Measurements from ENCODE around the gene CDKN1A.

The CDKN1A gene

DNA sequence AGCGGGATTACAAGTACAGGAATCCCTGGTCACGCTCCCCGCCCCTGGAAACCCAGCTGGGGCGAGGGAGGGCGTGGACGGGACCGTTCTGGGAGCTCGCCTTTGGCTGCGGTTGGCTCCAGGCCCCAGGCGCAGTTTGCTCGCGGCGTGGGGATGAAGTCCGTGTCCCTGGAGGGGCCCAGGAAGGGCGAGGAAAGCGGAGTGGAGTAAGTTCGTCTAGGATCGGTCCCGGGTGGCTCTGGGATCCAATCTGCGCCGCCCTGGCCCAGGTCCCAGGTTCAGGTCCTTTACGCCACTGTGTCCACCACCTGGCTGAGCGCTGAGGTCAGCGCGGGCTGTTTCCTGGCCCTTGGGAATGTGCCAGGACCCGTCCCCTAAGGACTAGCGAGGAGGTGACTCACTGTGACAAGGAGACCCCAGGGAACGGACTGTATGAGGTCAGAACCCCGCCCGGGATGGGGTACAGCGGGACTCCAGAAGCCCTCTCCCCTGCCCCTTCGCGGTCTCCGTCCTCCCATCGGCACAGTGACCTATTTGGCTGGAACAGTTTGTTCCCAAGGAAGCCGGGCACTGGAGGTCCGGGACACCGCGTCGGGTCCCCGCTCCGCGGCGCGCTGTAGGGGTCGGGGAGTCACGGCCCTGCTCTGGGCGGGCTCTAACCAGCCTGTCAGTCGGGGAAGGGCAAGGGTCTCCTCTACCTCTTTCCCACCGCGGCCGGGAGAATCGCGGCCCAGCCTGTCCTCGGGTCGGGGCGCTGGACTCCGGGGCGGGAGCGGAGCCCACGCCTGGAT is 724 bp downstream of the CDKN1A start:
- no peak for DNase-seq

DNA sequence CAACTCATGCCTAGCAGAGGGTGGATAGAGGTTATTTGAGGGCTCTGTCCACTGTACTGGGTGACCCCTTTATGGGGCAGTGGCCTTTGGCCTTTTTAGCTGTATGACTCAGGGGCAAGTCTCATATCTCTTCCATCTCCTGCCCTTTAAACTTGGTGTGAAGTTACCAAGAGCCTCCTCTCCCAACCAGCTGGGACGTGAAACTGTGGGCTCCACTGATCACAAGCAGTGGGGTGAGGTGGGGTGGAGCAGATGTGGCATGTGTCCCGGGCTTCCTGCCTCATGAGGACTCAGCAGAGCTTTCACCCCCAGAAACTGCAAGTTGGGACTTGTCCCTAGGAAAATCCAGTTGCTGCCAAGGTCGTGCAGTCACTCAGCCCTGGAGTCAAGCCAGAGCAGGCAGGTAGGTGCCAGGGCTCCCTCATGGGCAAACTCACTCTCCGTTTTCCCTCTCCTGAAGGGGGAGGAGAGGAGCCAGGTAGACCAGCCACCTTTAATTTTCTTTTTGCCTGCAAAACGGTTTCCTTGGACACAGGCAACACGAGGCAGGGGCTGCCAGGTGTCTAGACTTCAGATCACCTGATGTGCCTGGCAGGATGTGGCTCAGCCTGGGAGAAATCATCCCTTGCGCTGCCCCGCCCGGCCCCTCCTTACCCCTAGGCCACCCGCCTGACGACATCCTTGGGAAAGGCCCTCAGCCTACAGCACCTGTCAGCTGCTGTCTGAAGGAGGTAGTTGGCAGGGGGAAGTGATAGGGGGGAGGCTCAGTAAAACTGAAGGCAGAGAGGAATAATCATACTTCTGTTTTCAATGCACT is 4.0 kb downstream of the CDKN1A start:
- DNase-seq, result peak; percentile 53

DNA sequence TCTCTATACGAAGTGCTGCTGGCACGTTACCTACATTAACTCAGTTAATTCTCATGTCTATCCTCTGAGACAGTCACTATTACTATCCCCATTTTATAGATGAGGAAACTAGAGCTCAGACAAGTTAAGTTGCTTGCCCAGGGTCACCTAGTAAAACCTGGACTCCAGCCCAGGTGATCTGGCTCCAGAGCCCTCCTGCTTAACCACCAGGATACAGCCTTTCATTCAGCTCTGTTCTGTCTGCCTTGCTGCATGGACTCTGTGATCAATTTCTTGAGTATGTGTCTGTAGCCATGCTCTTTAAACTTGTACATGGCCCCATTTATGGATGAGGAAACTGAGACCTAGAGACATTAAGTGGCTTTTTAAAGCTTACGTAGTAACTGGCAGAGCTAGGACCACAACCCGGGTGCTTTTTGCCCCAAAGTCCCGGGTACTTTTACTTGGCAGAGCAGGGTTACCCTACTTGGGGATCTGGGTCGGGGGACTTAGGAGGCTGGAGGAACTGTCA is 4.7 kb downstream of the CDKN1A start:
- DNase-seq, result no peak

DNA sequence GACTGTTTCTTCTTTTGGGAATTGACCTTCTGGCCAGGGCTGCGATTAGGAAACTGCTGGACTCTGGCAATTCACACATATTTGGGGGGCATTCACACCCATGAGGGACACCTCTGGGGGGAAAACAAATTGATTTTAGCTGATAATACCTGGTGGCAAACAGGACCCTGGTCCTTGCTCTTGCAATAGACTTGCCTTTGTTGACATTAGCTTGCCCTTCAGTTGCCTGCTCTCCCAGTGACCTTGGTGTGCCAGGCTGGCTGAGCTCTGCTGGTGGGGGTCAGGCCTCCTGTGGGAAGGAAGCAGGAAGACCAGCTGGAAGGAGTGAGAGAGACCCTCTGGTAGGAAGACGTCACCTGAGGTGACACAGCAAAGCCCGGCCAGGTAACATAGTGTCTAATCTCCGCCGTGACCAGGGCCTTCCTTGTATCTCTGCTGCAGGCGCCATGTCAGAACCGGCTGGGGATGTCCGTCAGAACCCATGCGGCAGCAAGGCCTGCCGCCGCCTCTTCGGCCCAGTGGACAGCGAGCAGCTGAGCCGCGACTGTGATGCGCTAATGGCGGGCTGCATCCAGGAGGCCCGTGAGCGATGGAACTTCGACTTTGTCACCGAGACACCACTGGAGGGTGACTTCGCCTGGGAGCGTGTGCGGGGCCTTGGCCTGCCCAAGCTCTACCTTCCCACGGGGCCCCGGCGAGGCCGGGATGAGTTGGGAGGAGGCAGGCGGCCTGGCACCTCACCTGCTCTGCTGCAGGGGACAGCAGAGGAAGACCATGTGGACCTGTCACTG is 5.3 kb downstream of the CDKN1A start:
- DNase-seq, result no peak

DNA sequence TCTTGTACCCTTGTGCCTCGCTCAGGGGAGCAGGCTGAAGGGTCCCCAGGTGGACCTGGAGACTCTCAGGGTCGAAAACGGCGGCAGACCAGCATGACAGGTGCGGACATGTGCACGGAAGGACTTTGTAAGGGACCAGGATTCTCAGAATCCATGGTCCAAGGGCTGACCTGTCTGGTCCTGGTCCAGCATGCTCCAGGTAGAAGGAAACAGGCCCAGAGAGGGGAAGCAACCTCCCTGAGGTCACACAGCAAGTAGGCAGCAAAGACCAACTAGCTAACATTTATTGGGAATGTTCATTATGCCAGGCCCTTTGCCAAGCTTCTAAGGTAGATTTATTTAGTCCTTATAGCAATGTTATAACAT is 5.9 kb downstream of the CDKN1A start:
- no peak for DNase-seq

DNA sequence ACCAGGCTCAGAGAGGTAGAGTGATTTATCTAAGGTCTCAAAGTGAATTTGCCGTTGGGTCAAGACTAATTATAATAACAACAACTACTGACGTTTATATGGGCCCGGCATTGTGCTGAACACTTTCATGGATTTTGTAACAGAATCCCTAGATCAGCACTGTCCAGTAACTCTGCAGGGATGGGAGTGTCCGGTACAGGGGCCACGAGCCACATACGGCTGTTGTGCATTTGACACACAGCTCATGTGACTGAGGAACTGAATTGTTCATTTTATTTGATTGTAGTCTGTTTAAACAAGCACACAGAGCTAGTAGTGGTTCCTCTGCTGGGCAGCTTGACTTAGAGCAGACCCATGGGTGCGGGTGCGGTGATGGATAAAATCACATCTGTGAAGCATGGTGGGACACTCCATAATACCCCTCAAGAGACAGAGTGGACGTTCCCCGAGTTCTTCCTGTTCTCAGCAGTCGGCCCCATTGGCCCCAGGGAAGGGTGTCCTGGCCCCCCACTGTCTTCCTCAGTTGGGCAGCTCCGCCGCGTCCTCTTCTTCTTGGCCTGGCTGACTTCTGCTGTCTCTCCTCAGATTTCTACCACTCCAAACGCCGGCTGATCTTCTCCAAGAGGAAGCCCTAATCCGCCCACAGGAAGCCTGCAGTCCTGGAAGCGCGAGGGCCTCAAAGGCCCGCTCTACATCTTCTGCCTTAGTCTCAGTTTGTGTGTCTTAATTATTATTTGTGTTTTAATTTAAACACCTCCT is 6.8 kb downstream of the CDKN1A start:
- DNase-seq, result no peak

DNA sequence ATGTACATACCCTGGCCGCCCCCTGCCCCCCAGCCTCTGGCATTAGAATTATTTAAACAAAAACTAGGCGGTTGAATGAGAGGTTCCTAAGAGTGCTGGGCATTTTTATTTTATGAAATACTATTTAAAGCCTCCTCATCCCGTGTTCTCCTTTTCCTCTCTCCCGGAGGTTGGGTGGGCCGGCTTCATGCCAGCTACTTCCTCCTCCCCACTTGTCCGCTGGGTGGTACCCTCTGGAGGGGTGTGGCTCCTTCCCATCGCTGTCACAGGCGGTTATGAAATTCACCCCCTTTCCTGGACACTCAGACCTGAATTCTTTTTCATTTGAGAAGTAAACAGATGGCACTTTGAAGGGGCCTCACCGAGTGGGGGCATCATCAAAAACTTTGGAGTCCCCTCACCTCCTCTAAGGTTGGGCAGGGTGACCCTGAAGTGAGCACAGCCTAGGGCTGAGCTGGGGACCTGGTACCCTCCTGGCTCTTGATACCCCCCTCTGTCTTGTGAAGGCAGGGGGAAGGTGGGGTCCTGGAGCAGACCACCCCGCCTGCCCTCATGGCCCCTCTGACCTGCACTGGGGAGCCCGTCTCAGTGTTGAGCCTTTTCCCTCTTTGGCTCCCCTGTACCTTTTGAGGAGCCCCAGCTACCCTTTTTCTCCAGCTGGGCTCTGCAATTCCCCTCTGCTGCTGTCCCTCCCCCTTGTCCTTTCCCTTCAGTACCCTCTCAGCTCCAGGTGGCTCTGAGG is 7.6 kb downstream of the CDKN1A start:
- no peak for DNase-seq

DNA sequence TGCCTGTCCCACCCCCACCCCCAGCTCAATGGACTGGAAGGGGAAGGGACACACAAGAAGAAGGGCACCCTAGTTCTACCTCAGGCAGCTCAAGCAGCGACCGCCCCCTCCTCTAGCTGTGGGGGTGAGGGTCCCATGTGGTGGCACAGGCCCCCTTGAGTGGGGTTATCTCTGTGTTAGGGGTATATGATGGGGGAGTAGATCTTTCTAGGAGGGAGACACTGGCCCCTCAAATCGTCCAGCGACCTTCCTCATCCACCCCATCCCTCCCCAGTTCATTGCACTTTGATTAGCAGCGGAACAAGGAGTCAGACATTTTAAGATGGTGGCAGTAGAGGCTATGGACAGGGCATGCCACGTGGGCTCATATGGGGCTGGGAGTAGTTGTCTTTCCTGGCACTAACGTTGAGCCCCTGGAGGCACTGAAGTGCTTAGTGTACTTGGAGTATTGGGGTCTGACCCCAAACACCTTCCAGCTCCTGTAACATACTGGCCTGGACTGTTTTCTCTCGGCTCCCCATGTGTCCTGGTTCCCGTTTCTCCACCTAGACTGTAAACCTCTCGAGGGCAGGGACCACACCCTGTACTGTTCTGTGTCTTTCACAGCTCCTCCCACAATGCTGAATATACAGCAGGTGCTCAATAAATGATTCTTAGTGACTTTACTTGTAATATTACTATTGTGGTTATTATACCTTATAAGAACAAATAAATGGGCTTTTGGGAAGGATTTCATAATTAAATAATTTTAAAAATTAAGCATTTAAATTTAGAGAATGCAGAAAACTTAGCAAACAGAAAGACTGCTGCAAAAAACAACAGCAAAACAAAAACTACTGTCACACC is 8.4 kb downstream of the CDKN1A start:
- no peak for DNase-seq

DNA sequence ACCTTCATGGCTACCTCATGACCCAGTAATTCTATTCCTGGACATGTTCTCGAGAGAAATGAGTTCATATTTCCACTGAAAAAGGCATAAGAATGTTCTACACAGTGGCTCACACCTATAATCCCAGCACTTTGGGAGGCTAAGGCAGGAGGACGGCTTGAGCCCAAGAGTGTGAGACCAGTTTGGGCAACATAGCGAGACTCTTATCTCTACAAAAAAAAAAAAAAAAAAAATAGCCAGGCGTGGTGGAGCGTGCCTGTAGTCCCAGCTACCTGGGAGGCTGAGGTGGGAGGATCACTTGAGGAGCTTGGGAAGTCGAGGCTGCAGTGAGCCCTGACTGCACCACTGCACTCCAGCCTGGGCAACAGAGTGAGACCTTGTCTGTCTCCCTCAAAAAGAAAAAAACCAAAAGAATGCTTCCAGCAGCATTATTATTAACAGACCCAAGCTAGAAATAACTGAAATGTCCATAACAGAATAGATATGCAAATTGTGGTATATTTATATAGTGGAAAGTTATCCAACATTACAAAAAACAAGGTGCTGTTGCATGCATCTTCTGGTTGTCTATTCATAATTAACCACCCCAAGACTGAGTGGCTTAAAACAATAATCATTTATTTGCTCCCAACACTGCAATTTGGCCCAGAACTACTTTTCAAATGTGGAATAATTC is 9.7 kb downstream of the CDKN1A start:
- no peak for DNase-seq

DNA sequence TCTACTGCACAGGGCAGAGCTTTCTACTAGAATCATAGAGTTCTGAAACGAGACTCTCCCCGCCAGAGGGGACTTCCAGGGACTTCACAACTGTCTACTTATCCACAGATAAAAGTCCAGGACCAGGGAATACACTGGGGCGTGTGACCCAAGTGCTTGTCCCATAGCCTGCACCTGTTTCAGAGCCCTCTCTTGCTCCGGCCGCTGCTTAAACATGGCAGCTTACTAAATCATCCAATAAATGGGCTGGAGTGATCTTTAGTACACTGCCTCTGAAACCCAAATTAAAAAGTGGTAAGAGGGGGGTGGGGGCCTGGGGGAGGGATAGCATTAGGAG is 10.2 kb downstream of the CDKN1A start:
- no peak for DNase-seq

DNA sequence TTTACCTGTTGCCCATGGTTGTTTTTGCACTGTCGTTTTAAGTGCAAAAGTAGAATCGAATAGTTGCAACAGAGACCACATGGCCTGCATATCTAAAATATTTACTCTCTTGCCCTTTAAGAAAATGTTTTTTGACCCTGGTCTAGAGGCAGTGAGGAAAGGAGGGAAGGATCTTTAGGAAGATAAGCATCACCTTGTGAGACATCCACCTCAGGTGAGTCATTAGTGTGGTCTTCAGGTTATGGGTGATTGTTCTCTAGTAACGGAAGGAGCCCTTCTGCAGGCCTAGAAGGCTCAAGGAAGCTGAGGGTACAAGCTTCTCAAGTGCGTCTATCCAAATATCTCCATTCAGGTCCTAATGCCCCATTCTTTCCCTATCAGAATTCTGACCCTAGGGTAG is 12.5 kb downstream of the CDKN1A start:
- no peak for DNase-seq

DNA sequence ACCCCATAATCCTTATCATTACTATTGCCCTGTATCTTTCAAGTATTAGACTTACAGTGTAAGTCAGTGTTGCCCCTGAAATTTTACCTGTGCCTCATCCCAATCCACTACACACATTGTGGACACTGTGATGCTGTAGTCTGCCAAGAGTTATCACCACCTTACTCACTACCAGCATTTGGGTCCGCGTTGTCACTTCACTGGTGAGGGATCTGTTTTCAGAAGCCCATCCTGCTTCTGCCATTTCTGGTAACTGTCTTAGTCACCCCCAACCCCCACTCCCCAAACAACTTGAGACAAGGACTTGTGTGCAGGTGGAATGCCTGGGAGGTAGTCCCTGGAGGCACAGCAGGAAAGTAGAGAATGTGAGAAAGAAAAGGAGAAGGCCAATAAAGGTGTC is 13.1 kb downstream of the CDKN1A start:
- DNase-seq, result no peak

DNA sequence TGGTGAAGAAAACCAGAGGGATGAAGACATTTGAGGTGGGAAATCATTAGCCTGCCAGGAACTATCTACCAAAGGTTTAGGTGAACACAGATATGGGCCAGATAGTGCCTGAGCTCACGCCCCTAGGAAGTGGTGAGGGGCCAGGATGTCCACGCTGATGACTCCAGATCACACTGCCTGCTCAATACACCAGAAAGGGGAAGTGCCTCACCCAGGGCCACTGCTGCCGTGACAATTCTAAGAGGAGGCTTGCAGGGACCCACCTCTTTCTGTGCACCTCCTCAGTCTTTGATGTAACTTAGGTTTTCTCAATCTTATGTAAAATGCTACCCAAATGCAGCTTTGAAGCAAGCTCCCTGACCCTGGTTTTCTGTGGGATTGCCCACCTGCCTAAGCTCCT is 13.7 kb downstream of the CDKN1A start:
- DNase-seq, result peak; percentile 68

DNA sequence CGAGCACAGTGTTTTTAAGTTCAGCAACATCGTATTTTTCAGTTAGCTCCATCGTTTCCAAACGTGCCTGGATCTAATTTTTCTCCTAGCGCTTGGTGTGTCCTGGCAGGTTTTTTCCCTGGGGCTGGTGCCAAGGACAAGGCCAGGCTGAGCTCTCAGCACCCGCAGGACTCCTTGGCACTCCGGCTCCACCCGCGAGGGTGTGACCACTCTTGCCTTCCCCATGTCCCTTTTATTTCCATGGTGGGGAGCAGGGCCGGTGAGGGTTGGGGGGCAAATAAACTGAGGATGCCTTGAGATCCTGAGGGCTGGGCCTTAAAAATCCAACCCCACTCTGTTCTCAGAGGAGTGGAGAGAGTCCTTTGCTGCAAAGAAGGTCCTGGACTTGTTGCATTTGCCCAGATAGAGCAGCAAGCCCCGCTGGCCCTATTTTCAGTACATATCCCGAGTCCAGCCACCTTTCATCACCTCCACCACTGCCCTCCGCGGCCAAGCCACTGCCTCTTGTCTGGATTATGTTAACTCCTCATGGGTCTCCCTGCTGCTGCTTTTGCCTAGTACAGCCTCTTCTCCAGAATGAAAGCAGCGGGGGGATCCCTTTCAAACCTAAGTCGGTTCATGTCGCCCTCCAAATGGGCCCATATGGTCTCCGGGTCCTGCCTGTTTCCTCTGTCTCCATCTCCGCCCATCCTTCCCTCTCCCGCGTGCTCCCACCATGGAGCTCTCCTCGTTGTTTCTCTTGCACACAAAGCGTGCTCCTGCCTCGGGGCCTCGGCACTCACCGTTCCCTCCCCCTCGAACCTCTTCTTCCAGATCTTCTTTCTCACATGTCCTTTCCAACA is 14.6 kb downstream of the CDKN1A start:
- DNase-seq, result no peak

DNA sequence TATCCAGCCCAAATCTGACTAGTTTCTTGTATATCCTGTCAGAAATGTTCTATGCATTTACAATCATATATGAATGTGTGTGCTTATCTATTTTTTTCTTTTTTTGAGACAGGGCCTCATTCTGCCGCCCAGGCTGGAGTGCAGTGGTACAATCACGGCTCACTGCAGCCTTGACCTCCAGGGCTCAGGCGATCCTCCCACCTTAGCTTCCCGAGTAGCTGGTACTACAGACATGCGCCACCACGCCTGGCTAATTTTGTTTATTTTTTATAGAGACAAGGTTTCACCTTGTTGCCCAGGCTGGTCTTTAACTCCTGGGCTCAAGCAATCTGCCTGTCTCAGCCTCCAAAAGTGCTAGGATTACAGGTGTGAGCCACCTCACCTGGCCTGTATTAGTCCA is 16.1 kb downstream of the CDKN1A start:
- DNase-seq, result no peak

DNA sequence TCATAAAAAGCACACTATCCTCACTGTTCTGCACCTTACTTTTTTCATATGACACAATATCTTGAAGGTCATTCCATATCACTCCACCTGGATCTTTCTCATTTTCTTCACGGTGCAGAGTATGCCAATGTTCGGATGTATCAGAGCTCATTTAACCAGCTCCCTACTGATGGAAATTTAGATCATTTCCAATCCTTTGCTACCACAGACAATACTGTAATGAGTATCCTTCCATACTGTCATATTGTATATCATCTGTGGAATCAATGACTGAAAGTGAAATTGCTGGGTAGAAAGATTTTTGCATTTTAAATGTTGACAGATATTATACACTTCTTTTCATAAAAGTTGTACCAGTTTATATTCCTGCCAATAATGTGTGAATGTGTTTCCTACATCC is 16.9 kb downstream of the CDKN1A start:
- DNase-seq, result no peak

DNA sequence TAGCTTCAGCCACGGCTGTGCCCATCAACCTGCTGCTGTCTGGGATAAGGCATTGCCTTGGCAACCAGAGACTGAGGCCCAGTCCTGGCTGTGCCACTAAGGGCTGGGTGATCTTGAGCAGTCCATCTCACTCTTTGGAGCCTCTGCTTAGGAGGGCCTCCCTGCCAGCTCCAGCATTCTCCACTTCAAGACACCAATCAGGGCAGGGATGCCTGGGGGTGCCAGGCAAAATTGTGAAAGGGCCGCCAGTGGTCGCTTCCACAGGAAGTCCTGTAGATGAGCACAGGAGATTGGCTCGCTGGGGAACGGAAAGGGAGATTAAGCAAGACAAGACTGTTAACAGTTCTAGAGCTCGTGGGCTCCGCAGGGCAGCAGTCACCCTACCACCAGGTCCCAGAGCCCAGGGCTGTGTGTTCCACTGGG is 19.0 kb downstream of the CDKN1A start, which contains the start of gene RAB44:
TSS of gene RAB44 (plus strand) at position 346 of the 423 bp plus-strand sequence. CDS start 6,410 bp downstream, outside the sequence.
- DNase-seq, result peak; percentile 96

DNA sequence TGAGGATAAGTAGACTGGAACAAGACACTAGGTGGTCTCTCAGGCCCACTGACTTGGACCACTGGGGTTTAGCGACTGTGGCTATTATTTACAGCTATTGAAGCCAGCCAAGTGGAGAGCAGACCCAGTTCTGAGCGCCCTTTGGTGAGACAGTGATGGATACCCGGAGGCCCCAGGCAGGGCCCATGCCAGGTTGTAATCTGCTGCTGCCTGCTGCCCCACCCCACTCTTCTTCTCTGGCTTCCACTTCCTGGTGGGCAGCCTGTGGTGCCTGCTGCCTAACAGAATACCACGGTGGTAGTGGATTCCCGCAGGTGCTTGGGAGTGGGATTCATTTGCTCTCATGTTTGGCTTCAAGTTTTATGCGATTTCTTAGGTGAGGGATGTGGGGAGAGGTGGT is 19.7 kb downstream of the CDKN1A start:
- no peak for DNase-seq

DNA sequence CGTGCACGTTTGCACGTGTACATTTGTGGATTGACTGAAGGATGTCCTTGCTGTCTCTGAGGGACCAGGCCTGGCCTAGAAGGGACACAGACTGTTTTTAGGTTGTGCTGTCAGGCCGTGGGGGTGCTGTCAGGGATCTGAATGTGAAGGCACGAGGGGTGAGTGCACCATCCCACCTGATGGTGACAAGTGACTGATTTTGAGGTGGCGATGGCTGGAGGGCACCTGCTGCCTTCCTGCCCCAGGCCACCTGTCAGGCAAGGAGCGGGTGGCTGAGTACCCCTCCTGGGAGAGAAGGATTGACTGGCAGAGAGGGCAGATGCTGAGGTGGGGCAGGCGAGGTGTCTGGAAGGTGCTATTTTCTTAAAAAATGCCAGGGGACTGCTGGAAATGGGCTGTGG is 20.4 kb downstream of the CDKN1A start:
- no peak for DNase-seq
